HG03520 (cell line): ENCODE results near the gene ERCC4.
A peak's percentile ranks its signal among the peaks of the same experiment; 100 is the strongest.

Source experiments
- ATAC-seq: cut with Tn5 transposase; IDR thresholded peaks from one replicate; pipeline ENCODE4 v1.9.1; 2021; ENCODE audit warnings: mild to moderate bottlenecking, moderate library complexity; ENCODE audit not compliant: unreplicated experiment

The ERCC4 gene

DNA sequence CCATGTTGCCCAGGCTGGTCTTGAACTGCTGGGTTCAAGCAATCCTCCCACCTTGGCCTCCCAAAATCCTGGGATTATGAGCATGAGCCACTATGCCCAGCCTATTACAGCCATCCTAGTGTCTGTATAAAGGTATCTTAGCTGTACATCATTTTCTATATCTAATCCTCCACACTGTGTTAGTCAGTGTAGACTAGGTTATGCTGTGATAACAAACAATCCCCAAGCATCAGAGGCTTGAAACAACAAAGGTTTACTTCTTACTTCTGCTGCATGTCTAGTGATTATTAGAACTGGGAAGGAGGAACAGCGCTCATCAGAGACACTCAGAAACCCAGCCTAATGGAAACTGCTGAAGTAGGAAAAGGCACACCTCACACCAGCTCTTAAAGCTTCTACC is 68.1 kb downstream of the ERCC4 start:
- ATAC-seq: no peak

DNA sequence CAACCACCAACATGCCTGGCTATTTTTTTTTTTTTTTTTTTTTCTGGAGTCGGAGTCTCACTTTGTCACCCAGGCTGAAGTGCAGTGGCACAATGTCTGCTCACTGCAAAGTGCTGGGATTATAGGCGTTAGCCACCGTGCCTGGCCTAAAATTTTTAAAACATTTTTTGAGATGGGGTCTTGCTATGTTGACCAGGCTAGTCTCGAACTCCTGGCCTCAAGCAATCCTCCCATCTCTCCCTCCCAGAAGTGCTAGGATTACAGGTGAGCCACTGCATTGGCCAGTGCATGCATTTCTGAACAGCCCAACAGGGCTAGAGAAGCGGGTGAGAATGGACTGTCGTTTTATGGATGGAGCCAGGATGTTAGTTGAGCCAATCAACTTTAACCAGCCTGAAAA is 72.4 kb downstream of the ERCC4 start:
- ATAC-seq: no peak

DNA sequence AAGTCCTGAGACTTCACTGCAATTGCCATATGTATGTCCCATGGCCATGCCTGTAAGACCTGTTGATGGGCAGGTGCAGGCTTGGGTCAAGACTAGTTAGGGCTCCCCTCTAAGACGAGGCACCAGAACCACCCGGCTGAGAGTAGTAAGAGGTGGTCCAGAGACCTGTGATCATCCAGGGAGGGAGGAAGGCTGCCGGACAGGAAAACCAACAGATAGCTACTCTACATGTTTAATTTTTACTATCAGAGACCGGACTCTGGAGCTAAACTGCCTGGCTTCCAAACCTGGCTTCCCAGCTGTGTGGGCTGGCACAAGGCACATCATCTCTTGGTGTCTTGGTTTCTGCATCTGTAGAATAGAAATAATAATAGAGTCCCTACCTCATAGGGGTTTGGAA is 73.0 kb downstream of the ERCC4 start:
- ATAC-seq: no peak

DNA sequence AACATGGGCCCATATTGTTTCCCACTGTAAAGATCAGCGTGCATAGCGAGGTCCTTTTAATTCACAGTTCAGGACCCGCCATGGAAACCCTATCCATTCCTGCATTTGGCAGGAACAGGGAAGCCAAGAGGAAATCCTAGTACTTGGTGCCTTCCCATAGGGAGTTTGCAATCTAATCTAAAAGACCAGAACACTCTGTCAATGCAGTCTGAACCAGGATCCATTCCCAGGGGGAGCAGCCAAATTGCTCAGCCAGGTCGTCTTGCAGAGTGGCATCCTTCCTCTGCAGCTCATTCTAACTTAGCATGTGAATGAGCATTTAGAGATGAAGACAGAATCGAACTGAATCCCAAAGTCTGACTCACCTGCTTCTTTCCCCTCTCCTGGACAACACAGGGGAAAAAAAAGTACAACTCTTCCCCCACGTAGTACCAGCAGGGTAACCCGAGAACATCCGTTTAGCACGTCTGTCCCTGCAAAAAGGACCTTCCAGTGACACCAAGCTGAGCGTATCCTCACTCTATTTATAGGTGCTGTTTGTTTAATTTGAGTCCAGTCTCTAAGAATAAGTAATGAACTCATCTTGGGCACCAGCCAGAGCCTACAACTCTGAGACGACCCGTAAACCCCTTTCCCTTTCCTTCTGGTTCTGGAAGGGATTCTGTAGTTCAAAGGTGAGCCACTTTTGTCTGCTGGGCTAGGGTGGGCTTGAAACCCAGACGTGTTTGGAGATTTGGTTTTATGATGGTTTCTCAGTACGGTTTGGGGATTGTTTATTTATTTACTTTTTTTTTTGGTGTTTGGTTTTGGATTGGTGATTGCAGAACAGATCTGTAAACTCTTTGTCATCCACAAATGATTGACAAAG is 74.5 kb downstream of the ERCC4 start:
- ATAC-seq: no peak

DNA sequence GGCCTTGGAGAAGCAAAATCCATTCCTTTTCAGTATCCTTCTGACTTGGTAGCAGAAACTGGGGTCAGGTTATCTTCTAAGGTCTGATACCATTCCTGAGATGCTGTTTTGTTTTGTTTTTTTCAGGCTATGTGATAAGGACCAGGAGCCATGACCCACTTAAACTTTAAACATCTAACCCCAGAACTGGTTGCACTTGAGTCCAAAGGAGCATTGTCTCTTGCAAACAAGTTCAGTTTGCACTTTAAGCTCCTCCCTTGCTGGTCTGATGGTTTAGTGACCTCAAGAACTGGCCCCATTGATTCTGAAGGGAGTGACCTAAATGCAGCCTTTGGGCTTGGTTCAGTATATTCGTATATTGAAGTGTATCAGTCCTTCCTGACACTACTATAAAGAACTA is 75.2 kb downstream of the ERCC4 start:
- ATAC-seq: no peak

DNA sequence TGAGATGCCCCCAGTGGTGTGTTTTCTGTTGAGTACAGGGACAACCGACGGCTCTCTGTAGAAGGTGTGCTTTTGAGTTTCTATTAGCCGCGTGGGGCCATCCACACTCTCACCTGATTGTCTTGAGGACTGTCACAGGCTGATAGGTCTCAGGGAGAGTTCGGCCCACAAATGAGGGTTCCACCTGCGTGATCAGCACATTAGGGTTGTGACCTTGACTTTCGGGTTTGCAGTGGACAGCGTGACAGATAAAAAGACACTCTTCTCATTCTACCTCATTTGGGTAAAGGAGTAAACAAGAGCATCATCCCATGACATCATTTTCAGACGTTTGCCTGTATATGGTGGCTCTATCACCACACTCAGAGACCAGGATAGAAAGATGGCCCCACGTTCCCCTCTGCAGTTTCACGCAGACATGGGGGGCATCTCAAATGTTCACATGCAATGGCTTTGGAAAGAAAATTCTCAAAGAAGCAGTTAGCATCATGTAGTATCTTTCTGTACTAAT is 76.9 kb downstream of the ERCC4 start:
- ATAC-seq: no peak

DNA sequence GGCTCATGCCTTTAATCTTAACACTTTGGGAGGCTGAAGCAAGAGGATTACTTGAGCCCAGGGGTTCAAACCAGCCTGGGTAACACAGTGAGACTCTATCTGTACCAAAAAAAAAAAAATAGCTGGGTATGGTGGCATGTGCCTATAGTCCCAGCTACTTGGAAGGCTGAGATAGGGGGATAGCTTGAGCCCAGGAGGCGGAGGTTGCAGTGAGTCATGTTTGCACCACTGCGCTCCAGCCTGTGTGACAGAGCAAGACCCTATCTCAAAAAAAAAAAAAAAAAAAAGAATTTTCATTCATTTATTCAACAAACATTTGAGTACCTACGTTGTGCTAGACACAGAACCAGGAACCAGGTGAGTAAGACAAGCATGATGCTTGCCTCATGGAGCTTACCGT is 77.6 kb downstream of the ERCC4 start:
- ATAC-seq: no peak

DNA sequence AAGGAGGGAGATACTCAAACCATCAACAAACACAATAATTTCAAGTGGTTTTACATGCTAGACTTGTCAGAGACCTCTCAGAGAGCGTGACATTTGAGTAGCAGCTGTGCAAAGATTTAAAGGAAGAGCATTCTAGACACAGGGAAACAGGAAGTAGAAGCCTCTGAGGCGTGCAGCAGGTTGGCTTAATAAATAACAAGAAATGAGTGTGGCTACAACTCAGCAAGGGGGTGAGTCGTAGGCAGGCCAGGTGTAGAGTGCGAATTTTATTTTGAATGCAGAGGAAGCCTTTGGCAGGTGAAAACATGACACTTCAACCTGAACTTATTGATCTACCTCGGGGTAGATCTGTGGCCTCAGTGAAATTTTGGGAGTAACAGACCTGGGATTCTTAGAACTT is 78.0 kb downstream of the ERCC4 start:
- ATAC-seq: peak; percentile 85

DNA sequence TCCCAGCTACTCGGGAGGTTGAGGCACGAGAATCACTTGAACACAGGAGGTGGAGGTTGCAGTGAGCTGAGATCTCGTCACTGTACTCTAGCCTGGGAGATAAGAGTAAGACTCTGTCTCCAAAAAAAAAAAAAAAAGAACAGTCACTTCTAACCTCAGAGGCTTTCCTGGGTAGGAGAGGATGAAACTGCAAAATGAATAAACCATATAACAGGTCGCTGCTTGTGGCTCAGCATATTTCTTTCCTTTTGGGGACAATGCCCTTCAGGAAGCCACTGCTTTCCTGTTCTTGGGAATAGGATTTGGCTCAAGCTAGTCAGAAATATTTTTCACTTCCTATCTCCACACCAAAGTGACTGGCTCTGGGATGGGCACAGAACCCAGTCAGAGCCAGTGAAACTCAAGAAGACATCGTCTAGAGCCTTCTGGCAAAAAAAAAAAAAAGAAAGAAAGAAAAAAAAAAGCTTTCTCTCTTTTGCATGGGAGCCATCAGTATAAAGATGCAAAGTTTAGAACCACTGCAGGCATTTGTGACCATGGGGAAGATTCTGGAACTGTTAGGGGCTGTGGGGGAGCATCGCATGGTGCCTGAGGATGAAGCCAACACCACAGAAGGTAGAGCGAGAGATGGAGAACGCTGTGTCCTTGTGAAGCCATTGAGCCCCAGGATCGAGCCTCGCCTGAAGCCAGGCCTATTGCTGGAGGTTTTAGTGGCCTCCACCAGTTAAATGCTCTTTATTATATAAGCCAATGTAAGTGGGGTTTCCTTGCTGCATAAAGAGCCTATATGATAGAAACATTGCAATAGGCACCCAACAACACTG is 79.3 kb downstream of the ERCC4 start:
- ATAC-seq: no peak

DNA sequence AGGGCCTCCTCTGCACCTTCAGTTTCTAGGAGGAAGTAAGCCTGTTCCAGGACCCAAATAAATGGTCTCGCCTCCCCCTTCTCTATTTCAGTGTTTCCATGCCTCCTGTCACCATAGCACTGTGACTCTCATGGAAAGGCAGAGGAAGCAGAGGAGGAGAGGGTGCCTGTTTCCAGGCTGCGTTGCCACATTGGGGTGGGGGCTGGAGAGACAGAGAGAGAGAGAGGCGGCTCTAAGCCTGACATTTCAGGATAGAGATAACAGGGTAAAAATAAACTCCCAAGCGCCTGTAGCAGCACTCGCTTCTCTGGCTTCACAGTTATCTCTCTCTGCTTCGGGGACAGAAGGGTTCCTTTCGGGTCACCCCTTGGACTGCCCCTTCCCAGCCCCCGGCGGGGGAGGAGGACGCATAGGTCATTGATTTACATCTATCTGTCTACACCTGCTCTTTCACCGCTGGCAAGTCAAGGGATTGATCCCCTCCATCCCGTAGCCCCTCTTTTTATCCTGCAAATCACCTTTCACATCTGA is 80.0 kb downstream of the ERCC4 start:
- no peak for ATAC-seq

DNA sequence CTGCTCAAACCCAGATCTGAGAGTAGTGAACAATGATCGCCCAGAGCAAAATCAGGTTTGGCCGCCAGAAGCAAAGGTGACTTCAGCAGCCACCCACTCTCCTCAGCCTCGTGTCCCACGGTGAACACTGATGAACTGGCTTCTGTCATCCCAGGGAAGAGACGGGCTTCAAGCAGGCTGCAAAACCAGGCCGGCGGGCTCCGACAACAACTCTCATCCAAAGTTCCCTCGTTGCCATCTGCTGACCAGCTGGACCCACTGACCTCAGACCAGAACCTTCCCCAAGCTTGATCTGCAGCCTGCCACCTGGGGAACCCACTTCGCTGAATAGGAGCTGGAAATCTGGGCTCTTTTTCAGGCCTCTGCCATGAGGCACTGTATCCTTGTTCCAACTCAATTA is 81.6 kb downstream of the ERCC4 start:
- ATAC-seq: no peak
